Limb (tissue), 2 donors: ENCODE results near the gene GSK3A.

Source experiments
- DNase-seq, 2 donors: peaks; one replicate each; pipeline ENCODE4 v3.0.0-alpha.2; 2016; ENCODE audit errors: extremely low spot score in 2 of 2

The GSK3A gene

DNA sequence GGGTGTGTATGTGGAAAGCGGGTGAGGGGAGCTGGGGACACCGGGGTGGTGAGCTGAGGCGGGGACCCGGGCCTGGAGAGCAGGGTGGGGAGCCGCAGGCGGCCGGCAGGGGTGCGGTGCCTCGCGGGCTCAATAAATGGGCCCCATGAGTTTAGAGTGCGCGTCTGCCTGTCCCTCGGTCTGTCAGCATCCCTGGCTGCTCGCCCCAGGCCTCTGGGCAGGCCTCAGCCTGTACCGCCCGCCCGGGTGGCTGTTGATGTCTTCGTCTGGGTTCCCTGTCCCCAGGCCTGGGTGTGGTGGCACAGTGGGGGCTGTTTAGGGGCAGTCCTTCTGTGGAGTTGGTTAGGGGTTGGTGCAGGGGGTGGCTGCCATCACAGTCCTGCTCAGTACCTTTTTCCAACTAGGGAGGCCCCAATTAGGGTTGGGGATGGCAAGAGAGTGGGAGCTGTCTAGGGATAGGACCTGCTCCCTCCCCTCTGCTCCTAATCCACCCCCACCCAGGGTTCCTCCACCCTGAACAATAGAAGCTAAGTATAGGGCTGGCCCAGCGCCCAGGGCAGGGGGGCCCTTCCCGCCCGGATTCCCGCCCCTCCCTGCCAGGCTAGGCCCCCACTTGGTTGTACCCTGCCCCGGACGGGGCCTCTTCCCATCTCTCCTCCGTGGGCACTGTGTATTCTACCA, 38.9 kb upstream of the GSK3A start:
- DNase-seq: peak; percentile 67 to 85

- DNase-seq: no peak
These were observed 38.4 kb upstream of the GSK3A start for GRCh38 chr19:42280815-42281145.

- DNase-seq: peak; percentile 92 to 97
These were observed 37.8 kb upstream of the GSK3A start for GRCh38 chr19:42279902-42280814.

GRCh38 chr19:42279155-42279901, 36.9 kb upstream of the GSK3A start:
- no peak for DNase-seq

- DNase-seq: peak in 1 of 2 donors; percentile 31
These were observed 36.2 kb upstream of the GSK3A start for GRCh38 chr19:42278452-42279154.

GRCh38 chr19:42277821-42278451, 35.5 kb upstream of the GSK3A start:
- DNase-seq: peak; percentile 43 to 50

- no peak for DNase-seq
These were observed 34.4 kb upstream of the GSK3A start for GRCh38 chr19:42276821-42277220.

- no peak for DNase-seq
These were observed 33.9 kb upstream of the GSK3A start for GRCh38 chr19:42276284-42276683.

GRCh38 chr19:42275517-42275916, 33.1 kb upstream of the GSK3A start:
- DNase-seq: no peak

DNA sequence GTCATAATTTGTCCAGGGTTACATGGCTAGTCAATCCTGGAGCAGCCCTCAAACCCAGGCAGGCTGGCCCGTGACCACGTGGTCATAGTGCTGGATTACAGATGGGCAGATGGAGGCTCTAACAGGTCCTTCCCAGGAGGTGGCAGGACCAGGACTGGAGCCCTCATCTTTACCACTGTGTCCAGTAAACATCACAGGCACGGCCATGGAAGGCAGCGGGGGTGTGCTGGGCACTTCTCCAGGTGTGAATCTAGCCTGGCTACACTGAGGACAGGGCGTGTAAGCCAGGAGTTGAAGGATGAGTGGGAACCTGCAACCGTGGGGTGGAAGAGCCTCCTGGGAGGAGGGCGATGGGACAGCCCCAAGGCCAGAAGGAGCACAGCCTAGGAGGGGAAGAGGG, 32.7 kb upstream of the GSK3A start:
- DNase-seq: no peak

DNA sequence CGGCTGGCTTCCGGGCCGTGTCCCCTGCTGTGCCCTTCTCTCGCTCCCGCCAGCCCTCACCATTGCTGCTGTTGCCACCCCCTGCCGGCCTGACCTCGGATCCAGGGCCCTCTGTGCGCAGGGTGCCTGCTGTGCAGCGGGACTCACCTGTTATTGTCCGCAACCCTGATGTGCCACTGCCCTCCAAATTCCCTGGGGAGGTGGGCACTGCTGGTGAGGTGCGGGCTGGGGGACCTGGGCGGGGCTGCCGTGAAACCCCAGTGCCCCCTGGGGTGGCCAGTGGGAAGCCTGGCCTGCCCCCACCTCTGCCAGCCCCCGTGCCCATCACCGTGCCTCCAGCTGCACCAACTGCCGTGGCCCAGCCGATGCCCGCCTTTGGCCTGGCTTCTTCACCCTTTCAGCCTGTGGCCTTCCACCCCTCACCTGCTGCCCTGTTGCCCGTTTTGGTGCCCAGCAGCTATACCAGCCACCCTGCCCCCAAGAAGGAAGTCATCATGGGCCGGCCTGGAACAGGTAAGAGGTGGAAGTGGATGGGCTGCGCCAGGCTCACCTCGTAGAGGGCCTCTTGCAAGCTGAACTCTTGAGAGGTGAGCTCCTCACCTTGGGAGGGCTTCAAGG, 31.8 kb upstream of the GSK3A start:
- no peak for DNase-seq

- no peak for DNase-seq
These were observed 31.1 kb upstream of the GSK3A start for GRCh38 chr19:42273407-42274064.

DNA sequence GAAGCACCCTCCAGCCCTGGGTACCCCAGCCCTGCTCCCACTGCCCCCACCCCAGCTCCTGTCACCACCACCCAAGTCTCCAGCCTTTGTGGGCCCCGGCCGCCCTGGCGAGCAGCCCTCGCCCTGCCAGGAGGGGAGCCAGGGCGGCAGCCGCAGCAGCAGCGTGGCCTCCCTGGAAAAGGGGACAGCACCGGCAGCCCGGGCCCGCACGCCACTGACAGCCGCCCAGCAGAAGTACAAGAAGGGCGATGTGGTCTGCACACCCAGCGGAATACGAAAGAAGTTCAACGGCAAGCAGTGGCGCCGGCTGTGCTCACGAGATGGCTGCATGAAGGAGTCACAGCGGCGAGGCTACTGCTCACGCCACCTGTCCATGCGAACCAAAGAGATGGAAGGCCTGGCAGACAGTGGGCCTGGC, 30.6 kb upstream of the GSK3A start:
- peak in 1 of 2 donors; percentile 11 for DNase-seq

GRCh38 chr19:42272535-42272897, 30.1 kb upstream of the GSK3A start:
- peak in 1 of 2 donors; percentile 20 for DNase-seq

- peak in 1 of 2 donors; percentile 31 for DNase-seq
These were observed 29.6 kb upstream of the GSK3A start for GRCh38 chr19:42271861-42272534.

DNA sequence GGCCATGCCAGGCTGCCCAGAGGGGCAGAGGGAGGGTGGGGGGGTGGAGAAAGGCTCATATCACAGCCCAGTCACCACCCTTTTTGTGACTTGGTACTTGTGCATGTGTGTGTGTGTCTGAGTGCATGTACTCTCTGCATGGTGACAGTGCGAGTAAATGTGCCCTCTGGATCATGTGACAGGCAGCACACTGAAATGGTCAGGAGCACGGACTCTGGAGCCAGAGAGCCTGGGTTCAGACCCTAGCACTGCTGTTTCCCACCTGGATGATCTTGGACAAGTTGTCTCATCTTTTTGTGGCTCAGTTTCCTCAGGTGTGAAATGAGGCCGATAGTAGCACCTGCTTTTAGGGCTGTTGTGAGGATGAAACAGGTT, 28.6 kb upstream of the GSK3A start:
- no peak for DNase-seq

DNA sequence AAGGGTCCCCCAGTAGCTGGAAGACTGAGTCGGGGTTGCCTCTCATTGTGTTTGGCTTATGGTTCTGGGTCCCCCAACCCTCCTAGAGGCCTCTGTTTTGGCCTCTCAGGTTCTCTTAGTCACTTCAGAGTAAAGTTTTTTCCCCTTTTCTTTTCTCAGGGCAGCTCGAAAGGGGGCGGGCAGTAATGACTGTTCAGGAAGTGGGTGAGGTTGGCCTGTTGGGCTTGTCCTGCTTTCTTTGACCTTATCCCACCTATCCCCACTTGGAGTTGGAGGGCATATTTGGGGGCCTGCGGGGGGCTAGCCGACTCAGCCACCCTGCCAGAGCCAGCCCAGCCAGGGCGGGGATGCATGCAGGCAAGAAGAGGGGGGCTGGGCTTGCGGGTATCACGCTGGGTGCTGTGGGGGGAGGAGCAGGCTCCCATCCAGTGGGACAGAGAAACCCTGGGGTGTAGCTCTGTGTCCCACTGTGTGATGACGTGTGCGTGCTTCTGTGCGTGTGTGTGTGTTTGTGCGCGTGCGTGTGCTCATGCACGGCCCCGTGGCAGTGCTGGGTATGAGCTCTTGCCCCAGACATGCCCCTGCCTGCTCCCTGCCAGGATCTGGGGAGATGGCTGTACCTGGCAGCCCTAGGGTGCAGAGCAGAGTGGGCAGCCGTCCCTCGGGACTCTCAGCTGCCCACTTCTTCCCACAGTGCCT, 28.1 kb upstream of the GSK3A start:
- peak in 1 of 2 donors; percentile 38 for DNase-seq

DNA sequence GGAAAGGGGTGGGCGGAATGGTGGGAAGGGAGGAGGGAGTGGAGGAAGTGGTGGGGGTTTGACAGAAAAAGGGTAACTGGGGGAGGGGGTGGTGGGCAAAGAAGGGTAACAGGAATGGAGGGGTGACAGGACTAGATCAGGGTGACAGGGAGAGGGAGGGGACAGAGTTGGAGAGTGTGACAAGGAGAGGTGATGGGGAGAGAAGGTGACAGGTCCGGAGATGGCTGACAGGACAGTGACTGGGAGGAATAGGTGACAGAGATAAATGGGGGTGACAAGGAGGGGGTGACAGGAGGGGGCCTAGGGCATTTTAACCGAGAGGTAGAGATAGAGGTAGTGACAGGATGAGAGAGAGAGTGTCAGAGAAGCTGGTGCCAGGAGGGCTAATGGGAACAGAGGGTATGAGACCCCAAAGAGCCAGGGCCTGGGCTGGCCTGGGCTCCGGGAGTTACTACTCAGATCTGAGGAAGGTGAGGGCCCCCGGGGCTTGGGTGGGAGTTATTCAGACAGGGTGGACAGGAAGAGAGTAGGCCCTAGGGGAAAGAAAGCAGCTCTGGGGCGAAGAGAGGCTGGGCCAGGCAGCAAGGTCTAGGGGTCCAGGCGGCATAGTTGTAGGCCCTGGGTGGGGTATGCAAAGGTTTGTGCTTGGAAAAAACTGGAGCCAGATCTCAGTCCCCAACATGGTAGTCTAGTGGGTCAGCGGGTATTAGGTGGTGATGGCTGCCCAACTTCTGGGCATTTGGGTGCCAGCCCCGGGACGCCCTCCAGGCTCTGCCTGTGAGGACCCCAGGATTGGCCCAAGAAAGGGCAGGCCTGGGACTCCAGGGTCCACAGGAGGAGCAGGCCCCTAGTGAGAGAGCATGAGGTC, 27.3 kb upstream of the GSK3A start:
- peak in 1 of 2 donors; percentile 38 for DNase-seq
